ENCODE data around the gene OSBPL6. TPM values are rescaled to one million over a fixed set of nuclear protein-coding genes. Genes with fewer than 3 reads are reported as not detected.

OSBPL6 gene
- total and polyA plus RNA-seq, 10 of the 15 experiments (the other 5 are each of a cell fraction or from before 2014, with no cell fraction given) = 0.01 to 0.08 (median 0.03) TPM; not detected in 5

GRCh38 chr2:178277741-178278197 lies 83.5 kb downstream of the OSBPL6 start:
- in situ Hi-C loops (cut with MboI) = no loop called here
- Histone ChIP-seq H3K79me2 (ENCODE audit: control insufficient read depth, insufficient read depth, low read length) (no peaks in the 10 kb centered on the region), H4K20me1 (ENCODE audit: control insufficient read depth, insufficient read depth) (no peaks in the 10 kb centered on the region), H3K27ac (ENCODE audit: control insufficient read depth, insufficient read depth) (no peak overlapping the region), H3K36me3 (ENCODE audit: control insufficient read depth in 2 of 2, insufficient read depth in 2 of 2, low read length in 1 of 2) (no peaks in the 10 kb centered on the region), H3K9me3 (replicated peaks; ENCODE audit: control insufficient read depth, insufficient read depth, low read length) (no peaks in the 10 kb centered on the region), H2AFZ (ENCODE audit: control insufficient read depth, low read depth, low read length) (no peak overlapping the region), H3K4me3 (no peak overlapping the region), H3K27me3 (replicated peaks in 1 of 2; ENCODE audit: control insufficient read depth in 2 of 2, insufficient read depth in 2 of 2, low read length in 1 of 2) (no peaks in the 10 kb centered on the region), H3K9ac (ENCODE audit: control insufficient read depth, insufficient read depth, low read length) (no peak overlapping the region), H3K4me2 (ENCODE audit: control insufficient read depth, insufficient read depth) (no peak overlapping the region), H3K4me1 (ENCODE audit: control insufficient read depth, insufficient read depth, low read length) (no peaks in the 10 kb centered on the region)
- POLR2A ChIA-PET = interaction anchor here (0.6 kb wide), 1 partner anchor 136 kb away, joined by 5 read pairs; no protein-coding TSS in a partner anchor
- DNase-seq (ENCODE audit: low read depth, low spot score) (no peak), FAIRE-seq (no peak), ATAC-seq (no peak)
- 41% methylated on average over 6 of the region's 6 CpGs for WGBS (ENCODE audit: insufficient coverage, insufficient replicate concordance, low lambda C conversion rate, missing lambda C conversion rate)
- CTCF ChIA-PET = interaction anchor here (0.5 to 3.1 kb wide), 3 partner anchors 141 to 166 kb away, joined by 3 to 27 read pairs (median 4); partner anchors contain the start of gene RBM45
- RAD21 ChIA-PET (ENCODE audit: unreplicated experiment) = interaction anchor here (1.6 kb wide), 1 partner anchor 166 kb away, joined by 4 read pairs; the partner anchor contains the start of gene RBM45
- SMC1A ChIA-PET (ENCODE audit: uncharacterized antibody, unreplicated experiment) = no interaction called here
- intact Hi-C loops (cut with micrococcal nuclease; ENCODE audit: unreplicated experiment) = no loop called here
- no TSS peak for BruUV-seq (replicated peaks)
- TF ChIP-seq ZNF384 (IDR thresholded peaks at IDR 0.05; ENCODE audit: borderline replicate concordance, low read depth, low read length) (no peak), IKZF1 (conservative IDR thresholded peaks at IDR 0.05) (no peak), MEF2B (IDR thresholded peaks at IDR 0.05; ENCODE audit: partially characterized antibody, poor library complexity, severe bottlenecking) (no peak), POLR2AphosphoS2 (IDR thresholded peaks at IDR 0.05; ENCODE audit: low read depth, low read length) (no peak), EGR1 (IDR thresholded peaks at IDR 0.05; ENCODE audit: borderline replicate concordance in 1 of 2, low read depth in 2 of 2, low read length in 2 of 2) (no peak), TAF1 (IDR thresholded peaks at IDR 0.05; ENCODE audit: borderline replicate concordance, low read depth, low read length) (no peak), TCF7 (IDR thresholded peaks at IDR 0.05; ENCODE audit: borderline replicate concordance) (no peak), RAD51 (IDR thresholded peaks at IDR 0.05) (no peak), BCL11A (IDR thresholded peaks at IDR 0.05; ENCODE audit: low read depth, low read length) (no peak), USF1 (IDR thresholded peaks at IDR 0.05; ENCODE audit: borderline replicate concordance, extremely low read length, insufficient read depth, low read depth, low read length) (no peak), GATAD2B (conservative IDR thresholded peaks at IDR 0.05; ENCODE audit: low read depth) (no peak), ZBTB33 (IDR thresholded peaks at IDR 0.05) (no peak), PRDM15 (CRISPR knock-in tag; IDR thresholded peaks at IDR 0.05) (no peak), ZNF24 (IDR thresholded peaks at IDR 0.05) (no peak), ETV6 (conservative IDR thresholded peaks at IDR 0.05 in 1 of 2, IDR thresholded peaks at IDR 0.05 in 1 of 2; ENCODE audit: borderline replicate concordance in 1 of 2, low read depth in 1 of 2) (no peak), BCL3 (IDR thresholded peaks at IDR 0.05; ENCODE audit: borderline replicate concordance, insufficient read depth, low read depth, low read length, poor library complexity, severe bottlenecking) (no peak)
